HG03108 (cell line): ENCODE data around the gene FOXC2.

Experiments used
- ATAC-seq: cut with Tn5 transposase; IDR thresholded peaks from one replicate; pipeline ENCODE4 v1.9.1; 2021; ENCODE audit warnings: moderate library complexity; ENCODE audit not compliant: unreplicated experiment

FOXC2 gene

GRCh38 chr16:86532526-86532815 lies 34.2 kb upstream of the FOXC2 start:
- no peak for ATAC-seq

- no peak for ATAC-seq
Observed at GRCh38 chr16:86533076-86533475, 33.6 kb upstream of the FOXC2 start.

GRCh38 chr16:86533767-86534351 lies 32.8 kb upstream of the FOXC2 start:
- ATAC-seq: no peak

- ATAC-seq: no peak
Observed at GRCh38 chr16:86534779-86535615, 31.6 kb upstream of the FOXC2 start.

GRCh38 chr16:86536621-86537020 lies 30.0 kb upstream of the FOXC2 start:
- no peak for ATAC-seq

GRCh38 chr16:86537486-86537885 lies 29.1 kb upstream of the FOXC2 start:
- no peak for ATAC-seq

- no peak for ATAC-seq
Observed at GRCh38 chr16:86538196-86538780, 28.3 kb upstream of the FOXC2 start.

- no peak for ATAC-seq
Observed at GRCh38 chr16:86540894-86541293, 25.7 kb upstream of the FOXC2 start.

GRCh38 chr16:86541560-86541959 lies 25.1 kb upstream of the FOXC2 start:
- ATAC-seq: no peak

GRCh38 chr16:86542756-86543750 lies 23.6 kb upstream of the FOXC2 start:
- ATAC-seq: no peak

- ATAC-seq: no peak
Observed at GRCh38 chr16:86545481-86545880, 21.1 kb upstream of the FOXC2 start.

- no peak for ATAC-seq
Observed at GRCh38 chr16:86545954-86546637, 20.5 kb upstream of the FOXC2 start.

- no peak for ATAC-seq
Observed at GRCh38 chr16:86546638-86547013, 20.0 kb upstream of the FOXC2 start.

GRCh38 chr16:86547286-86547685 lies 19.3 kb upstream of the FOXC2 start:
- no peak for ATAC-seq

GRCh38 chr16:86549076-86549892 lies 17.3 kb upstream of the FOXC2 start:
- no peak for ATAC-seq

GRCh38 chr16:86549893-86550190 lies 16.8 kb upstream of the FOXC2 start:
- no peak for ATAC-seq

GRCh38 chr16:86550281-86550680 lies 16.3 kb upstream of the FOXC2 start:
- ATAC-seq: no peak

GRCh38 chr16:86553356-86553755 lies 13.3 kb upstream of the FOXC2 start:
- ATAC-seq: no peak

- no peak for ATAC-seq
Observed at GRCh38 chr16:86554599-86554916, 12.1 kb upstream of the FOXC2 start.
